ENCODE data around the gene RAMAC.
A peak's percentile ranks its signal among the peaks of the same experiment; 100 is the strongest.

RAMAC gene

DNA sequence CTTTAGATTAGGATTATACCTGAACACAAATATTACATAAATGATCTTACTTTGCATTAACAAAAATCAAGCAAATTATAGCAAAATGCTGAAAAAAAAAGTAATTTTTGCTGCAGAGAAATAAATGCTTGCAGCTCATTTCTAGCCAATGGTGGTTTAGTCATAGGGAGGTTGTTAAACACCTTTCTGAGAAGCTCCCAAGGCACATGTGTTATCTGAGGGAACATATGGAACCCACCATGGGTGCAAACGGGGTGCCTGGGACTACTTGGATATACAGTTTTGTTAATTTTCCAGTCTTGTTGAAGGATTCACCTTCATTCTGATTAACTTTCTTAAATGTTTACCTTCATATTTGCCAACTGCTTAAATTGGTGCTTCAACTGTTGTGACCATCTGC lies 8.9 kb upstream of the RAMAC start:
- no peaks in the 10 kb centered on the region for H3K36me3 ChIP-seq (ENCODE audit: control insufficient read depth in 4 of 4, insufficient read depth in 4 of 4, low read length in 3 of 4)
- H3K27me3 ChIP-seq (replicated peaks in 2 of 5; ENCODE audit: control insufficient read depth in 4 of 5, insufficient read depth in 5 of 5, low read length in 4 of 5): no peaks in the 10 kb centered on the region
- POLR2A ChIA-PET: no interaction called here
- H3K4me1 ChIP-seq (ENCODE audit: control extremely low read depth in 1 of 4, control insufficient read depth in 4 of 4, insufficient read depth in 4 of 4, low read length in 3 of 4): no peaks in the 10 kb centered on the region
- DNase-seq: no peak
- 86% methylated on average over 1 of the region's 1 CpG for WGBS (ENCODE audit: insufficient coverage)
- CTCF ChIA-PET: interaction anchor here (1.0 to 1.2 kb wide), 2 partner anchors 23 to 129 kb away, joined by 3 read pairs; no protein-coding TSS in a partner anchor
- H3K9me3 ChIP-seq (ENCODE audit: control extremely low read depth in 1 of 5, control insufficient read depth in 4 of 5, insufficient read depth in 2 of 5, low read depth in 1 of 5, low read length in 4 of 5): no peaks in the 10 kb centered on the region
- H3K4me3 ChIP-seq (ENCODE audit: control insufficient read depth in 1 of 7, extremely low read depth in 1 of 7, insufficient read depth in 4 of 7, low read depth in 2 of 7, low read length in 6 of 7): no peak overlapping the region
- no peak overlapping the region for H3K27ac ChIP-seq (ENCODE audit: insufficient read depth in 1 of 2, low read depth in 1 of 2, low read length in 2 of 2, poor library complexity in 1 of 2, severe bottlenecking in 2 of 2)

DNA sequence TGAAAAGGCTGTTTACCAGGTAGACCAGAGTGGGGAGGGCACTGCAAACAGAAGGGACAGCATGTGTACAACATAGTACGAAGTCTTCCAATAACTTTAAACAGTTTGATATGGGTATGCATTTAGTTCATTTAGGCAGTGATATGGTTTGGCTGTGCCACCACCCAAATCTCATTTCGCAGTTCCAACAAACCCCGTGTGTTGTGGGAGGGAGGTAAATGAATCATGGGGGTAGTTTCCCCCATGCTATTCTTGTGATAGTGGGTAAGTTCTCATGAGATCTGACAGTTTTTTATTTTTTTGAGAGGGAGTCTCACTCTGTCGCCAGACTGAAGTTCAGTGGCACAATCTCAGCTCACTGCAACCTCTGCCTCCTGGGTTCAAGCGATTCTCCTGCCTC lies 7.6 kb upstream of the RAMAC start:
- CTCF ChIA-PET: interaction anchor here (0.6 to 1.5 kb wide), 2 partner anchors 9 to 209 kb away, joined by 3 read pairs; no protein-coding TSS in a partner anchor

DNA sequence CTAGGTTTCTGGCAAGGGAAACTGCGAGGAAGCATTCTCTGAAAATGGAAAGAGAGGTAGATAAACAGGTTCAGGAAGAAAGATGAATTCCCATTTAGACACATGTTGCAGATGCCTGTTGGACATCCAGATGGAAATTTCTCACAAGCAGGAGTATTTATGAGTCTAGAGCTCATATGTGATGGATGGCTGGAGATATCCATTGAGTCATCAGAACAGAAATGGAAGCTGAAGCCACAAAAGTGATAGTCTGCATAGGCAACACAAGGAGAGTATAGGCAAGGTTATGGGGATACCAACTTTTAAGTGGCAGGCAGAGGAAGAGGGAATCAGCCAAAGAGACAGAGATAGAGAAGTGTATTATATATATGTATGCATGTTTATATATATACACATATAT lies 6.3 kb upstream of the RAMAC start:
- CTCF ChIA-PET: interaction anchor here (1.0 to 1.5 kb wide), 4 partner anchors 10 to 124 kb away, joined by 3 to 5 read pairs (median 4); no protein-coding TSS in a partner anchor
- DNase-seq: no peak
- 100% methylated on average over 1 of the region's 1 CpG for WGBS (ENCODE audit: insufficient coverage)

More for the DNA sequence above, 7.6 kb upstream of the RAMAC start:
- Histone ChIP-seq H3K9me3 (ENCODE audit: control extremely low read depth in 1 of 5, control insufficient read depth in 4 of 5, insufficient read depth in 2 of 5, low read depth in 1 of 5, low read length in 4 of 5) (no peaks in the 10 kb centered on the region), H3K4me3 (ENCODE audit: control insufficient read depth in 1 of 7, extremely low read depth in 1 of 7, insufficient read depth in 4 of 7, low read depth in 2 of 7, low read length in 6 of 7) (no peak overlapping the region), H3K27ac (ENCODE audit: insufficient read depth in 1 of 2, low read depth in 1 of 2, low read length in 2 of 2, poor library complexity in 1 of 2, severe bottlenecking in 2 of 2) (no peak overlapping the region), H3K36me3 (ENCODE audit: control insufficient read depth in 4 of 4, insufficient read depth in 4 of 4, low read length in 3 of 4) (no peaks in the 10 kb centered on the region), H3K4me1 (ENCODE audit: control extremely low read depth in 1 of 4, control insufficient read depth in 4 of 4, insufficient read depth in 4 of 4, low read length in 3 of 4) (no peaks in the 10 kb centered on the region), H3K27me3 (replicated peaks in 2 of 5; ENCODE audit: control insufficient read depth in 4 of 5, insufficient read depth in 5 of 5, low read length in 4 of 5) (no peaks in the 10 kb centered on the region)
- DNase-seq: no peak
- POLR2A ChIA-PET: interaction anchor here (0.7 kb wide), 1 partner anchor 194 kb away, joined by 3 read pairs; no protein-coding TSS in a partner anchor
- 95% methylated on average over 3 of the region's 5 CpGs for WGBS (ENCODE audit: insufficient coverage)

DNA sequence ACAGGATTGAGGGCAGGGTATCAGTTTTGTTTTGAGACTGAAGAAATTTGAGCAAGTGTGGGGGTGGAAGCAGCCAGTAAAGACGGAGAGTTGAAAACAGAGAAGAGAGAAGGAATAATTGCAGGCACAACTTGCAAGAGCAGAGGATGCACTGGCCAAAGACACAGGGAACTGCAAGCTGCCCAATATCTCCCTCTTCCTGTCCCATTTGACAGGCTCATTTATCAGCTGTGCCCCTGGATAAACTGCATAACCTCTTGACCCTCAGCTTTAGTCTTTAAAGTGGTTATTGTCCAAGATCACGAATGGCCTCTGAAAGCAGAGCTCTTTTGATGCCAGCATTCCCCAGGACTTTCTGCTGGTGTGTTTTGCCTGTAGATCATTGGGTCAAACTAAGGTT lies 5.0 kb upstream of the RAMAC start:
- ChIA-PET POLR2A (no interaction called here), CTCF (no interaction called here)
- H3K27ac ChIP-seq (ENCODE audit: insufficient read depth in 1 of 2, low read depth in 1 of 2, low read length in 2 of 2, poor library complexity in 1 of 2, severe bottlenecking in 2 of 2): no peak overlapping the region
- H3K4me1 ChIP-seq (ENCODE audit: control extremely low read depth in 1 of 4, control insufficient read depth in 4 of 4, insufficient read depth in 4 of 4, low read length in 3 of 4): peaks cover 6 to 11% (median 7%) of the 10 kb centered on the region in 4 experiments
- H3K9me3 ChIP-seq (ENCODE audit: control extremely low read depth in 1 of 5, control insufficient read depth in 4 of 5, insufficient read depth in 2 of 5, low read depth in 1 of 5, low read length in 4 of 5): no peaks in the 10 kb centered on the region
- no peak for DNase-seq
- no peaks in the 10 kb centered on the region for H3K27me3 ChIP-seq (replicated peaks in 2 of 5; ENCODE audit: control insufficient read depth in 4 of 5, insufficient read depth in 5 of 5, low read length in 4 of 5)
- no peak overlapping the region for H3K4me3 ChIP-seq (ENCODE audit: control insufficient read depth in 1 of 7, extremely low read depth in 1 of 7, insufficient read depth in 4 of 7, low read depth in 2 of 7, low read length in 6 of 7)
- no peaks in the 10 kb centered on the region for H3K36me3 ChIP-seq (ENCODE audit: control insufficient read depth in 4 of 4, insufficient read depth in 4 of 4, low read length in 3 of 4)
- WGBS (ENCODE audit: insufficient coverage): 94% methylated on average over 2 of the region's 2 CpGs

More for the DNA sequence above, 6.3 kb upstream of the RAMAC start:
- POLR2A ChIA-PET: no interaction called here
- H3K36me3 ChIP-seq (ENCODE audit: control insufficient read depth in 4 of 4, insufficient read depth in 4 of 4, low read length in 3 of 4): no peaks in the 10 kb centered on the region
- no peaks in the 10 kb centered on the region for H3K4me1 ChIP-seq (ENCODE audit: control extremely low read depth in 1 of 4, control insufficient read depth in 4 of 4, insufficient read depth in 4 of 4, low read length in 3 of 4)
- H3K4me3 ChIP-seq (ENCODE audit: control insufficient read depth in 1 of 7, extremely low read depth in 1 of 7, insufficient read depth in 4 of 7, low read depth in 2 of 7, low read length in 6 of 7): no peak overlapping the region
- no peaks in the 10 kb centered on the region for H3K27me3 ChIP-seq (replicated peaks in 2 of 5; ENCODE audit: control insufficient read depth in 4 of 5, insufficient read depth in 5 of 5, low read length in 4 of 5)
- H3K27ac ChIP-seq (ENCODE audit: insufficient read depth in 1 of 2, low read depth in 1 of 2, low read length in 2 of 2, poor library complexity in 1 of 2, severe bottlenecking in 2 of 2): no peak overlapping the region
- no peaks in the 10 kb centered on the region for H3K9me3 ChIP-seq (ENCODE audit: control extremely low read depth in 1 of 5, control insufficient read depth in 4 of 5, insufficient read depth in 2 of 5, low read depth in 1 of 5, low read length in 4 of 5)

DNA sequence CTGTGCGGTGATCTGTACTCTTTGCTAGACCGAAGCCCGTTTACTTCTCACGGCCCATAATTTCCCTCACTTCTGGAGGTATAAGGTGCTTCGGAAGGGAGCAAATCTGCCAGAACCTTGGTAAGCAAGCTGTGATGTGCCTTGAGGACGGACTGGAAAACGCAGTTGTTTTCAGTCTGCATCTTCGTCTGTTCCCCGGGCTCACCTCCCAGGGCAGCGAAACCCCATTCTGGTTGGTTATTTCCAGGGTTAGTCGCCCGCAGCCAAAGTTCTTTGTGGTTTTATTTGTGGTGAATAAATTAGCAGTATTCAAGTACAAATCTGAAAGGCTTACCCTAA lies 401 bp downstream of the RAMAC start:
- ChIA-PET POLR2A (interaction anchor here (0.6 kb wide), 1 partner anchor 120 kb away, joined by 3 read pairs; no protein-coding TSS in a partner anchor), CTCF (interaction anchor here (0.7 to 4.5 kb wide), 4 partner anchors 14 to 236 kb away, joined by 3 to 27 read pairs (median 6); no protein-coding TSS in a partner anchor)
- H3K27me3 ChIP-seq (replicated peaks in 2 of 5; ENCODE audit: control insufficient read depth in 4 of 5, insufficient read depth in 5 of 5, low read length in 4 of 5): no peaks in the 10 kb centered on the region
- H3K9me3 ChIP-seq (ENCODE audit: control extremely low read depth in 1 of 5, control insufficient read depth in 4 of 5, insufficient read depth in 2 of 5, low read depth in 1 of 5, low read length in 4 of 5): no peaks in the 10 kb centered on the region
- DNase-seq: peak; percentile 39 to 78 (median 70)
- H3K4me1 ChIP-seq (ENCODE audit: control extremely low read depth in 1 of 4, control insufficient read depth in 4 of 4, insufficient read depth in 4 of 4, low read length in 3 of 4): peaks cover 12 to 19% (median 16%) of the 10 kb centered on the region in 4 experiments
- peak overlapping the region; percentile 77 to 89 for H3K27ac ChIP-seq (ENCODE audit: insufficient read depth in 1 of 2, low read depth in 1 of 2, low read length in 2 of 2, poor library complexity in 1 of 2, severe bottlenecking in 2 of 2)
- 1% methylated on average over 8 of the region's 12 CpGs for WGBS (ENCODE audit: insufficient coverage)
- peak overlapping the region; percentile 76 to 98 (median 84) for H3K4me3 ChIP-seq (ENCODE audit: control insufficient read depth in 1 of 7, extremely low read depth in 1 of 7, insufficient read depth in 4 of 7, low read depth in 2 of 7, low read length in 6 of 7)
- peaks cover 6 to 11% (median 9%) of the 10 kb centered on the region in 4 experiments for H3K36me3 ChIP-seq (ENCODE audit: control insufficient read depth in 4 of 4, insufficient read depth in 4 of 4, low read length in 3 of 4)

DNA sequence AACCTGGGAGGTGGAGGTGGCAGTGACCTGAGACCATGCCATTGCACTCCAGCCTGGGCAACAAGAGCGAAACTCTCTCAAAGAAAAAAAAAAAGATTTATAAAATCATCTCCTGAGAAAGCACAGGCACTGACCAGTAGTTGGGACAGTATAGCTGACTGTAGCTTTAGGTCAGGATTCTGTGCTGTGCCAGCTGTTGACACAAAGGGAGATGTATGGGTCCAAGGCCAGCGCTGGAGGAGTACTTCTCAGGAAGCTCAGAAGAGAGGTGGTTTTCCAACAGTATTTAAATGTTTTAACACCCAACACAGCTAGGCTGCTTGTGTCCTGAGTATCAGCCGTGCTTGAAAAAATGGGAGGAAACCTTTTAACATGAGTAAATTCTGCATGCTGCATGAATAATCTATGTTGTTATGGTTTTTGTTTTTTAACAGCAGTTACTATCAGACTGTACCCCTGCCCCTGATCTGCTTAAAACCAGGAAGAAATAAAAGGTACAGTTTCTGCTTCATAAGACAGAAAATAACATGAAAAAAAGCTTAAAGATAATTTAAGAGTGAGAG lies 6.5 kb downstream of the RAMAC start:
- Histone ChIP-seq H3K27ac (ENCODE audit: insufficient read depth in 1 of 2, low read depth in 1 of 2, low read length in 2 of 2, poor library complexity in 1 of 2, severe bottlenecking in 2 of 2) (no peak overlapping the region), H3K4me1 (ENCODE audit: control extremely low read depth in 1 of 4, control insufficient read depth in 4 of 4, insufficient read depth in 4 of 4, low read length in 3 of 4) (peaks cover 0 to under 1% (median 0%) of the 10 kb centered on the region in 4 experiments), H3K4me3 (ENCODE audit: control insufficient read depth in 1 of 7, extremely low read depth in 1 of 7, insufficient read depth in 4 of 7, low read depth in 2 of 7, low read length in 6 of 7) (no peak overlapping the region), H3K36me3 (ENCODE audit: control insufficient read depth in 4 of 4, insufficient read depth in 4 of 4, low read length in 3 of 4) (peaks cover 6 to 14% (median 9%) of the 10 kb centered on the region in 4 experiments), H3K27me3 (replicated peaks in 2 of 5; ENCODE audit: control insufficient read depth in 4 of 5, insufficient read depth in 5 of 5, low read length in 4 of 5) (no peaks in the 10 kb centered on the region), H3K9me3 (ENCODE audit: control extremely low read depth in 1 of 5, control insufficient read depth in 4 of 5, insufficient read depth in 2 of 5, low read depth in 1 of 5, low read length in 4 of 5) (no peaks in the 10 kb centered on the region)
- no peak for DNase-seq
- WGBS (ENCODE audit: insufficient coverage): no CpG with 5 or more reads among the region's 3 CpGs
- CTCF ChIA-PET: interaction anchor here (1.1 to 1.6 kb wide), 3 partner anchors 8 to 174 kb away, joined by 3 to 7 read pairs (median 4); no protein-coding TSS in a partner anchor
- POLR2A ChIA-PET: no interaction called here

DNA sequence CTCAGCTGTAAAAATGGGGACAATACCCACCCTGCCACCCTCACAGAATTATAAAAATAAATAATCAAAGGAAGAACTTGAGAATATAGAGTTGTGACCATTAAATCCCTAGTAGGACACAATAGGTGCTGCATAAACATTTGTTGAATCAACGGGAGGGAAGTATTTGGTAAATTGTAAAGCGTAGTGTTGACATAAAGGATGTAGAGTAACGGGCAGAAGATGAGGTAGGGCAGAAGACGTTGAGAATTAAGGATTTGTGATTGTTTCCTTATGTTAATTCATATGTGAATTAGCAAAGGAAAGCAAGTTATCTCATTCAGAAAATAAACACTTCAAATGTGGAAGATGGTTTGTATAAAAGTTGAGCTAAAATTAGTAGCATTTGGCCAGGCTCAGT lies 7.1 kb downstream of the RAMAC start:
- ChIA-PET POLR2A (no interaction called here), CTCF (interaction anchor here (0.6 to 1.6 kb wide), 5 partner anchors 17 to 175 kb away, joined by 3 to 7 read pairs (median 3); no protein-coding TSS in a partner anchor)
- no peaks in the 10 kb centered on the region for H3K27me3 ChIP-seq (replicated peaks in 2 of 5; ENCODE audit: control insufficient read depth in 4 of 5, insufficient read depth in 5 of 5, low read length in 4 of 5)
- WGBS (ENCODE audit: insufficient coverage): 100% methylated on average over 1 of the region's 4 CpGs
- H3K4me1 ChIP-seq (ENCODE audit: control extremely low read depth in 1 of 4, control insufficient read depth in 4 of 4, insufficient read depth in 4 of 4, low read length in 3 of 4): no peaks in the 10 kb centered on the region
- no peak overlapping the region for H3K4me3 ChIP-seq (ENCODE audit: control insufficient read depth in 1 of 7, extremely low read depth in 1 of 7, insufficient read depth in 4 of 7, low read depth in 2 of 7, low read length in 6 of 7)
- no peak for DNase-seq
- H3K9me3 ChIP-seq (ENCODE audit: control extremely low read depth in 1 of 5, control insufficient read depth in 4 of 5, insufficient read depth in 2 of 5, low read depth in 1 of 5, low read length in 4 of 5): no peaks in the 10 kb centered on the region
- no peak overlapping the region for H3K27ac ChIP-seq (ENCODE audit: insufficient read depth in 1 of 2, low read depth in 1 of 2, low read length in 2 of 2, poor library complexity in 1 of 2, severe bottlenecking in 2 of 2)
- peaks cover 4 to 12% (median 9%) of the 10 kb centered on the region in 4 experiments for H3K36me3 ChIP-seq (ENCODE audit: control insufficient read depth in 4 of 4, insufficient read depth in 4 of 4, low read length in 3 of 4)
